HepG2 (cell line): Measurements from ENCODE around the gene ZNF607. TPM values are rescaled to one million over a fixed set of nuclear protein-coding genes. Genes with fewer than 3 reads are reported as not detected.
A peak's percentile ranks its signal among the peaks of the same experiment; 100 is the strongest.

ENCODE experiments used
- CSRNP2 ChIP-seq: sonication (generic); formaldehyde crosslinking; conservative IDR thresholded peaks from 2 replicates; pipeline ENCODE4 v1.8.0; 2022; ENCODE audit warnings: low read depth, missing genetic modification reagents
- DRAP1 ChIP-seq: IDR thresholded peaks from 2 replicates; pipeline ENCODE4 v1.6.1; 2016; ENCODE audit warnings: missing genetic modification reagents, missing compliant biosample characterization
- ESRRA ChIP-seq: sonication (generic); formaldehyde crosslinking; IDR thresholded peaks from 2 replicates; pipeline ENCODE4 v1.5.1; 2020; ENCODE audit warnings: mild to moderate bottlenecking, low read depth, missing genetic modification reagents
- ETV5 ChIP-seq: IDR thresholded peaks from 2 replicates; pipeline ENCODE4 v1.6.1; 2018; ENCODE audit warnings: missing biosample characterization, missing genetic modification reagents, inconsistent platforms, borderline replicate concordance
- FOXP4 ChIP-seq: sonication (generic); formaldehyde crosslinking; IDR thresholded peaks from 2 replicates; pipeline ENCODE4 v1.4.0; 2020; ENCODE audit warnings: missing genetic modification reagents
- KAT7 ChIP-seq: IDR thresholded peaks from 2 replicates; pipeline ENCODE4 v1.6.1; 2018; ENCODE audit warnings: borderline replicate concordance, missing compliant biosample characterization
- NBN ChIP-seq: fragments of 450-650 bp; conservative IDR thresholded peaks from 2 replicates; pipeline ENCODE4 v1.6.1; 2017
- NCOA5 ChIP-seq: sonication (generic); formaldehyde crosslinking; IDR thresholded peaks from 2 replicates; pipeline ENCODE4 v1.4.0; 2020; ENCODE audit warnings: missing genetic modification reagents
- POLR2AphosphoS5 ChIP-seq: IDR thresholded peaks from 2 replicates; pipeline ENCODE4 v1.6.1; 2012; ENCODE audit warnings: low read depth, low read length
- RFXAP ChIP-seq: sonication (generic); formaldehyde crosslinking; IDR thresholded peaks from 2 replicates; pipeline ENCODE4 v1.4.0; 2020; ENCODE audit warnings: missing genetic modification reagents, borderline replicate concordance
- SAP130 ChIP-seq: IDR thresholded peaks from 2 replicates; pipeline ENCODE4 v1.6.1; 2016; ENCODE audit warnings: low read depth
- SMARCE1 ChIP-seq: fragments of 450-650 bp; IDR thresholded peaks from 2 replicates; pipeline ENCODE4 v1.6.1; 2017; ENCODE audit warnings: borderline replicate concordance
- SP1 ChIP-seq, 2 experiments: fragments of 450-650 bp in 1 of 2; sonication (generic) in 1 of 2; formaldehyde crosslinking in 1 of 2; IDR thresholded peaks; 2 replicates each; pipeline versions ENCODE4 v1.4.0 to v1.6.1; 2016 to 2020; ENCODE audit warnings: missing genetic modification reagents in 1 of 2
- TBL1XR1 ChIP-seq: fragments of 150-350 bp; IDR thresholded peaks from 2 replicates; pipeline ENCODE4 v1.6.1; 2014; ENCODE audit warnings: borderline replicate concordance, low read length; ENCODE audit not compliant: partially characterized antibody
- TBX2 ChIP-seq: sonication (generic); formaldehyde crosslinking; IDR thresholded peaks from 2 replicates; pipeline ENCODE4 v1.5.0; 2020; ENCODE audit warnings: missing genetic modification reagents, mild to moderate bottlenecking, borderline replicate concordance
- YY1 ChIP-seq: IDR thresholded peaks from 2 replicates; pipeline ENCODE4 v1.6.1; 2011; ENCODE audit warnings: low read length, low read depth, moderate library complexity, mild to moderate bottlenecking; ENCODE audit not compliant: insufficient read depth, insufficient replicate concordance
- ZBTB7A ChIP-seq: sonication (generic); formaldehyde crosslinking; IDR thresholded peaks from 2 replicates; pipeline ENCODE4 v1.8.0; 2022; ENCODE audit warnings: mild to moderate bottlenecking, missing genetic modification reagents
- ZFP41 ChIP-seq: sonication (generic); formaldehyde crosslinking; IDR thresholded peaks from 2 replicates; pipeline ENCODE4 v1.4.0; 2020; ENCODE audit warnings: mild to moderate bottlenecking, missing genetic modification reagents, borderline replicate concordance
- ZFP82 ChIP-seq: sonication (generic); formaldehyde crosslinking; IDR thresholded peaks from 2 replicates; pipeline ENCODE4 v1.5.1; 2020; ENCODE audit warnings: mild to moderate bottlenecking, missing genetic modification reagents, borderline replicate concordance
- ZNF138 ChIP-seq: sonication (generic); formaldehyde crosslinking; IDR thresholded peaks from 2 replicates; pipeline ENCODE4 v1.5.0; 2020; ENCODE audit warnings: mild to moderate bottlenecking, low read depth, missing genetic modification reagents
- ZNF180 ChIP-seq: sonication (generic); formaldehyde crosslinking; IDR thresholded peaks from 2 replicates; pipeline ENCODE4 v1.4.0; 2020; ENCODE audit warnings: low read depth, missing genetic modification reagents, borderline replicate concordance
- ZNF552 ChIP-seq: sonication (generic); formaldehyde crosslinking; IDR thresholded peaks from 2 replicates; pipeline ENCODE4 v1.9.0; 2022; ENCODE audit warnings: missing genetic modification reagents, mild to moderate bottlenecking, borderline replicate concordance
- ZNF790 ChIP-seq: sonication (generic); formaldehyde crosslinking; IDR thresholded peaks from 2 replicates; pipeline ENCODE4 v1.8.0; 2022; ENCODE audit warnings: missing genetic modification reagents, mild to moderate bottlenecking, borderline replicate concordance
- polyA plus RNA-seq, 8 experiments: library from polyadenylated mRNA; depleted of rRNA in 3 of 8; stranded (reverse) in 7 of 8; unstranded in 1 of 8; fragments of >200 nt; fragmentation: Illumina TruSeq in 4 of 8; extraction: Trizol in 4 of 8; gene quantifications; 2 replicates each; pipeline versions ENCODE4 v1.2.1 to v1.2.3, GENCODE V29; 2011 to 2016; ENCODE audit warnings: low read depth in 4 of 8, missing spikeins in 1 of 8, mixed read lengths in 1 of 8; ENCODE audit not compliant: insufficient read depth in 1 of 8
- total RNA-seq, 5 experiments: library from RNA; depleted of rRNA; stranded (reverse); fragments of >200 nt; fragmentation: Illumina TruSeq; extraction: Trizol; gene quantifications; 2 replicates each; pipeline ENCODE4 v1.2.3, GENCODE V29; 2016; ENCODE audit warnings: low read depth in 1 of 5
- TF ChIP-seq, protein P1 (sequence below): sonication (generic); formaldehyde crosslinking; IDR thresholded peaks from 2 replicates; pipeline ENCODE4 v1.4.0; 2020; ENCODE audit warnings: missing genetic modification reagents, borderline replicate concordance

The ZNF607 gene
- total and polyA plus RNA-seq, 2 of the 13 experiments (the other 11 are each of a cell fraction or from before 2014, with no cell fraction given): 3.8 to 8.3 TPM

DNA sequence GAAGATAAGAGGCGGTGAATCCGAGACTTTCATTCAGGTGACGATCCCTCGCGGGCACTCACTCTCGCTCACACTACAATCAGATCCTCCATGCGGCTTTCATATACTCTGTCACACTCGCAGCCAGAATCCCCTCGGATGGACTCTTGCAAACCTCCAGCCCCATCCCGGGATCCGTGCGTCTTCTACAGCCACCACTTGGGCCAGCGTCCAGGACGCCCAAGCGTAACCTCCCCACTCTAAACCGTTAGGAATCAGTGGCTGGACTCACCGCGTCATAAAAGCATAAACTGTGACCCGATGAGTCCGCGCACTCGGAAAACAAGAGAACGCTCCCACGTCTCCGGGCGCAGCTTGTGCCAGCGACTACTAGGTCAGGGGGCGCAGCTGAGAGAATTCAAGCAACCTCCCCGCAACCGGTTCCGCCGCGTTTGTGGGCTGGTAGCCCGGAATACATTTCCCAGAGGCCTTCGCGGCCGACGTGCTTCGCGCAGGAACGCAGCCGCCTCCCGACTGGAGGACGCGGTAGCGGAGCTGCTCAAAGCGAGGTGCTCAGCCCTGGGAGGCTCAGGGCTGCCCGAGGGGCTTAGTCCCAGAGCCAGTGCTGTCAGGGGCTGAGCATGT is 27.6 kb downstream of the ZNF607 start (continued):
- TF ChIP-seq SP1 (IDR thresholded peaks at IDR 0.05) (no peak), SP1 (CRISPR knock-in tag; IDR thresholded peaks at IDR 0.05) (no peak), ZFP82 (0 out of 2 replicates have a peak, but pooled peaks have one; percentile 48), ETV5 (peak; percentile 61; the same call in 1 of the 2 replicates), ZNF790 (CRISPR knock-in tag) (no peak), TBX2 (peak; percentile 73), YY1 (peak; percentile 76), ZNF180 (CRISPR knock-in tag) (no peak), SMARCE1 (no peak), ZBTB7A (CRISPR knock-in tag) (no peak), SAP130 (CRISPR knock-in tag) (peak; percentile 89), FOXP4 (CRISPR knock-in tag) (peak; percentile 54; the same call in 1 of the 2 replicates), ESRRA (CRISPR knock-in tag) (no peak), POLR2AphosphoS5 (peak; percentile 83), NBN (no peak), ZNF552 (CRISPR knock-in tag) (0 out of 2 replicates have a peak, but pooled peaks have one; percentile 38), ZNF138 (CRISPR knock-in tag) (peak; percentile 1; the same call in 1 of the 2 replicates), NCOA5 (CRISPR knock-in tag) (no peak), RFXAP (CRISPR knock-in tag) (peak; percentile 53; the same call in 1 of the 2 replicates), ZFP41 (CRISPR knock-in tag) (peak; percentile 28; the same call in 1 of the 2 replicates), DRAP1 (CRISPR knock-in tag) (peak; percentile 82), KAT7 (CRISPR knock-in tag) (peak; percentile 75), CSRNP2 (CRISPR knock-in tag) (no peak), TBL1XR1 (peak; percentile 22)
- TF ChIP-seq, protein P1, sequence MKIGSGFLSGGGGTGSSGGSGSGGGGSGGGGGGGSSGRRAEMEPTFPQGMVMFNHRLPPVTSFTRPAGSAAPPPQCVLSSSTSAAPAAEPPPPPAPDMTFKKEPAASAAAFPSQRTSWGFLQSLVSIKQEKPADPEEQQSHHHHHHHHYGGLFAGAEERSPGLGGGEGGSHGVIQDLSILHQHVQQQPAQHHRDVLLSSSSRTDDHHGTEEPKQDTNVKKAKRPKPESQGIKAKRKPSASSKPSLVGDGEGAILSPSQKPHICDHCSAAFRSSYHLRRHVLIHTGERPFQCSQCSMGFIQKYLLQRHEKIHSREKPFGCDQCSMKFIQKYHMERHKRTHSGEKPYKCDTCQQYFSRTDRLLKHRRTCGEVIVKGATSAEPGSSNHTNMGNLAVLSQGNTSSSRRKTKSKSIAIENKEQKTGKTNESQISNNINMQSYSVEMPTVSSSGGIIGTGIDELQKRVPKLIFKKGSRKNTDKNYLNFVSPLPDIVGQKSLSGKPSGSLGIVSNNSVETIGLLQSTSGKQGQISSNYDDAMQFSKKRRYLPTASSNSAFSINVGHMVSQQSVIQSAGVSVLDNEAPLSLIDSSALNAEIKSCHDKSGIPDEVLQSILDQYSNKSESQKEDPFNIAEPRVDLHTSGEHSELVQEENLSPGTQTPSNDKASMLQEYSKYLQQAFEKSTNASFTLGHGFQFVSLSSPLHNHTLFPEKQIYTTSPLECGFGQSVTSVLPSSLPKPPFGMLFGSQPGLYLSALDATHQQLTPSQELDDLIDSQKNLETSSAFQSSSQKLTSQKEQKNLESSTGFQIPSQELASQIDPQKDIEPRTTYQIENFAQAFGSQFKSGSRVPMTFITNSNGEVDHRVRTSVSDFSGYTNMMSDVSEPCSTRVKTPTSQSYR: no peak
